ENCODE data around the gene EXD3. TPM values are rescaled to one million over a fixed set of nuclear protein-coding genes. Genes with fewer than 3 reads are reported as not detected.
A peak's percentile ranks its signal among the peaks of the same experiment; 100 is the strongest.

The EXD3 gene
- total and polyA plus RNA-seq, 2 of the 13 experiments (the other 11 are each of a cell fraction or from before 2014, with no cell fraction given): 2.7 to 4.8 TPM

DNA sequence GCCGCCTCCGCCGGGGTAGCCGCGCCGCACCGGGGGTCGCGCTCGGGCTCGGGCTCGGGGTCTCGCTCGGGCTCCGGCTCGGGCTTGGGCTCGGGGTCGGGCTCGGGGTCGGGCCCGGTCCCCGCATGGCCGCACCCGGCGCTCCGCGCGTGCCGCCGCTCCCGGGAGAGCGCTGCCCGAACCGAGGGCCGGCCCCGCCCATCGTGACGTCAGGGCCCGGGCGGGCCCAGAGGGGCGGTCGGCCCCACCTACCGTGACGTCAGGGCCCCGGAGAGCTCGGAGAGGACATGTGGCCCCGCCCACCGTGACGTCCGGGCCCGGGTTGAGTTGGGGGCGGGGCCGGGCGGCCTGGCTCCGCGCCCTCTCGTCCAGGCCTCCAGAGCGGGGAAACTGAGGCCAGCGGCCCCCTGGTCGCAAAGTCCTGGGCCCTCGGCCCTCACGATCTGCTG lies 36.2 kb upstream of the EXD3 start, which contains the start of gene NSMF (continued):
- TF ChIP-seq RBM39 (IDR thresholded peaks at IDR 0.05; ENCODE audit: low read depth, low read length, poor library complexity, severe bottlenecking) (no peak), TBX3 (IDR thresholded peaks at IDR 0.05; ENCODE audit: borderline replicate concordance) (no peak), U2AF1 (optimal IDR thresholded peaks at IDR 0.05; ENCODE audit: low read depth, low read length) (no peak), ZBTB34 (CRISPR knock-in tag; IDR thresholded peaks at IDR 0.05) (no peak), ZNF276 (CRISPR knock-in tag; IDR thresholded peaks at IDR 0.05; ENCODE audit: low read depth) (no peak), SNRNP70 (IDR thresholded peaks at IDR 0.05; ENCODE audit: low read depth, low read length) (no peak), ZBTB21 (CRISPR knock-in tag; IDR thresholded peaks at IDR 0.05) (no peak), ZBTB25 (CRISPR knock-in tag; IDR thresholded peaks at IDR 0.05) (no peak), ZNF580 (CRISPR knock-in tag; IDR thresholded peaks at IDR 0.05; ENCODE audit: borderline replicate concordance, low read depth) (no peak), ZNF547 (CRISPR knock-in tag; IDR thresholded peaks at IDR 0.05) (peak; percentile 43; the same call in 1 of the 2 replicates), NR2F2 (IDR thresholded peaks at IDR 0.05; ENCODE audit: borderline replicate concordance, low read depth) (no peak), ARHGAP35 (CRISPR knock-in tag; IDR thresholded peaks at IDR 0.05; ENCODE audit: borderline replicate concordance) (no peak; the same call in 1 of the 2 replicates), PHF20 (CRISPR knock-in tag; IDR thresholded peaks at IDR 0.05) (peak; percentile 32; the same call in 1 of the 2 replicates), ZNF496 (CRISPR knock-in tag; IDR thresholded peaks at IDR 0.05; ENCODE audit: insufficient replicate concordance) (no peak), HNRNPH1 (optimal IDR thresholded peaks at IDR 0.05; ENCODE audit: low read depth, low read length) (no peak), PAWR (CRISPR knock-in tag; IDR thresholded peaks at IDR 0.05; ENCODE audit: borderline replicate concordance) (no peak), ZFP1 (CRISPR knock-in tag; IDR thresholded peaks at IDR 0.05) (no peak), ZNF614 (CRISPR knock-in tag; IDR thresholded peaks at IDR 0.05; ENCODE audit: borderline replicate concordance) (no peak), JDP2 (CRISPR knock-in tag; IDR thresholded peaks at IDR 0.05; ENCODE audit: borderline replicate concordance) (no peak; the same call in 1 of the 2 replicates), ZBTB1 (CRISPR knock-in tag; IDR thresholded peaks at IDR 0.05; ENCODE audit: borderline replicate concordance) (no peak), ZNF230 (CRISPR knock-in tag; IDR thresholded peaks at IDR 0.05) (no peak)
- TF ChIP-seq, protein P1, sequence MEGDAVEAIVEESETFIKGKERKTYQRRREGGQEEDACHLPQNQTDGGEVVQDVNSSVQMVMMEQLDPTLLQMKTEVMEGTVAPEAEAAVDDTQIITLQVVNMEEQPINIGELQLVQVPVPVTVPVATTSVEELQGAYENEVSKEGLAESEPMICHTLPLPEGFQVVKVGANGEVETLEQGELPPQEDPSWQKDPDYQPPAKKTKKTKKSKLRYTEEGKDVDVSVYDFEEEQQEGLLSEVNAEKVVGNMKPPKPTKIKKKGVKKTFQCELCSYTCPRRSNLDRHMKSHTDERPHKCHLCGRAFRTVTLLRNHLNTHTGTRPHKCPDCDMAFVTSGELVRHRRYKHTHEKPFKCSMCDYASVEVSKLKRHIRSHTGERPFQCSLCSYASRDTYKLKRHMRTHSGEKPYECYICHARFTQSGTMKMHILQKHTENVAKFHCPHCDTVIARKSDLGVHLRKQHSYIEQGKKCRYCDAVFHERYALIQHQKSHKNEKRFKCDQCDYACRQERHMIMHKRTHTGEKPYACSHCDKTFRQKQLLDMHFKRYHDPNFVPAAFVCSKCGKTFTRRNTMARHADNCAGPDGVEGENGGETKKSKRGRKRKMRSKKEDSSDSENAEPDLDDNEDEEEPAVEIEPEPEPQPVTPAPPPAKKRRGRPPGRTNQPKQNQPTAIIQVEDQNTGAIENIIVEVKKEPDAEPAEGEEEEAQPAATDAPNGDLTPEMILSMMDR (CRISPR knock-in tag; IDR thresholded peaks at IDR 0.05): no peak
- TF ChIP-seq, protein P2, sequence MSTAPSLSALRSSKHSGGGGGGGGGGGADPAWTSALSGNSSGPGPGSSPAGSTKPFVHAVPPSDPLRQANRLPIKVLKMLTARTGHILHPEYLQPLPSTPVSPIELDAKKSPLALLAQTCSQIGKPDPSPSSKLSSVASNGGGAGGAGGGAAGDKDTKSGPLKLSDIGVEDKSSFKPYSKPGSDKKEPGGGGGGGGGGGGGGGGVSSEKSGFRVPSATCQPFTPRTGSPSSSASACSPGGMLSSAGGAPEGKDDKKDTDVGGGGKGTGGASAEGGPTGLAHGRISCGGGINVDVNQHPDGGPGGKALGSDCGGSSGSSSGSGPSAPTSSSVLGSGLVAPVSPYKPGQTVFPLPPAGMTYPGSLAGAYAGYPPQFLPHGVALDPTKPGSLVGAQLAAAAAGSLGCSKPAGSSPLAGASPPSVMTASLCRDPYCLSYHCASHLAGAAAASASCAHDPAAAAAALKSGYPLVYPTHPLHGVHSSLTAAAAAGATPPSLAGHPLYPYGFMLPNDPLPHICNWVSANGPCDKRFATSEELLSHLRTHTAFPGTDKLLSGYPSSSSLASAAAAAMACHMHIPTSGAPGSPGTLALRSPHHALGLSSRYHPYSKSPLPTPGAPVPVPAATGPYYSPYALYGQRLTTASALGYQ (CRISPR knock-in tag; IDR thresholded peaks at IDR 0.05): no peak
